Colonic mucosa (tissue), 4 donors: Measurements from ENCODE around the gene RNF150. TPM values are rescaled to one million over a fixed set of nuclear protein-coding genes. Genes with fewer than 3 reads are reported as not detected.

Source experiments
- DNase-seq: peaks from one replicate; pipeline ENCODE4 v3.0.0-alpha.2; 2020
- H3K27ac ChIP-seq: fragments of 200-600 bp; one replicate; pipeline ENCODE4 v1.8.0; 2021
- H3K27me3 ChIP-seq: fragments of 200-600 bp; one replicate; pipeline ENCODE4 v1.8.0; 2021
- H3K36me3 ChIP-seq: fragments of 200-600 bp; one replicate; pipeline ENCODE4 v1.8.0; 2021
- H3K4me1 ChIP-seq: fragments of 200-600 bp; one replicate; pipeline ENCODE4 v1.8.0; 2021; ENCODE audit warnings: mild to moderate bottlenecking
- H3K4me3 ChIP-seq: fragments of 200-600 bp; one replicate; pipeline ENCODE4 v1.8.0; 2021
- H3K9ac ChIP-seq, 2 donors: one replicate each; pipeline ENCODE4 v1.7.0; 2013; ENCODE audit warnings: control low read depth in 2 of 2, low read depth in 2 of 2, low read length in 2 of 2
- H3K9me3 ChIP-seq: fragments of 200-600 bp; one replicate; pipeline ENCODE4 v1.8.0; 2021
- CTCF ChIP-seq: fragments of 200-600 bp; IDR thresholded peaks from one replicate; pipeline ENCODE4 v1.8.0; 2022; ENCODE audit warnings: antibody characterized with exemption, mild to moderate bottlenecking
- intact Hi-C: fragments of 100-400 bp; cut with DNase I; formaldehyde crosslinking; loops from one replicate; pipeline ENCODE4 v1.14.1; 2022
- total RNA-seq, 2 donors: library from RNA; stranded (reverse); fragmentation: NEBNext Ultra II Directional in 1 of 2; extraction: Animal tissue kit (Norgen Biotek cat#: 25700) in 1 of 2; gene quantifications; one replicate each; pipeline ENCODE4 v1.2.1, GENCODE V29; 2021
- donor health status: healthy.
- donor health status: DM: no; HTN: no; CAD: no.
- donor health status: DM: no; HTN: no; CAD: no.

Gene RNF150
- total RNA-seq, 2 donors from 2014 or later, result 0.86 to 6.9 TPM

DNA sequence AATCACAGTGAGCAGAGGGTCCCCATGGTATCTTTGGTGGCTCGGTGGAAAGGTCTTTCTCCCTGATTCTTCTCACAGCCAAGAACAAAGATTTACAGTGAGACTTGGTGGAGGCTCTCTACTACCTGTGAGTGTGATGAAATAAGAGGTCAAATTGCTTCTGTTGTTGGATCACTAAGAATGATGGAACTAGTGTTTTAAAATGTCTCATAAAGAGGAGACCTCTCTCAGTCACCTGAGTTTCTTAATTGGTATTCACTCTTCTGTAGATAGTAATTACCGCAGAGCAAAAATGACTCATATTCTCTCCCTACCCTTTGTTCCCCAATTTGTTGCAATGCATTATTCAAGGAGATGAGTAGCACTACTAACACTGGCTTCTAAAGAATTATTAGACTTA lies 276.2 kb downstream of the RNF150 start:
- intact Hi-C loops, result no loop called here
- DNase-seq, result no peak
- Histone ChIP-seq H3K27me3 (no peaks in the 10 kb centered on the region), H3K4me3 (no peak overlapping the region), H3K9ac (no peak overlapping the region), H3K9me3 (no peaks in the 10 kb centered on the region), H3K4me1 (no peaks in the 10 kb centered on the region), H3K36me3 (no peaks in the 10 kb centered on the region), H3K27ac (no peak overlapping the region)
- TF ChIP-seq CTCF, result no peak

- DNase-seq, result no peak
- no peak for TF ChIP-seq CTCF
- Histone ChIP-seq H3K9me3 (no peaks in the 10 kb centered on the region), H3K36me3 (no peaks in the 10 kb centered on the region), H3K4me1 (no peaks in the 10 kb centered on the region), H3K27ac (no peak overlapping the region), H3K9ac (no peak overlapping the region), H3K4me3 (no peak overlapping the region), H3K27me3 (no peaks in the 10 kb centered on the region)
- intact Hi-C loops, result no loop called here
These were observed 276.6 kb downstream of the RNF150 start for GRCh38 chr4:140856621-140857062.

DNA sequence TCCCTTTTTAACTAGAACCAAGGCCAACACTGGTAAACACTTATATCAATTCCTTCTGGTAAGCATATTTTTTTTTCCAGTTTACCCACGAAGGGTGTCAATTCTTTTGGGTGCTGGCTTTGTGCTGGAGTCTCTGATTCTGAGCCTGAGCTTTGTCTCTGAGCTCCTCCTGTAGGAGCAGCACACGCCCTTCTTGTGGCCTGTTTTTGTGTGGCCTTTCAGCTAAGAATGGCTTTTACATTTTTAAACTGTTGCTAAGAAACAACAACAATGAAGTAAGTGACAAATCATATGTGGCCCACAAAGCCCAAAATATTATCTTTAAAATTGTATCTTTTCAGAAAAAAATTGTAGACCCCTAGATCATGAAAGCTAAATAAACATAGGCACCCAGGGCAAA lies 279.1 kb downstream of the RNF150 start:
- no peak for DNase-seq
- Histone ChIP-seq H3K4me1 (no peaks in the 10 kb centered on the region), H3K36me3 (no peaks in the 10 kb centered on the region), H3K9me3 (no peaks in the 10 kb centered on the region), H3K27ac (no peak overlapping the region), H3K9ac (no peak overlapping the region), H3K4me3 (no peak overlapping the region), H3K27me3 (no peaks in the 10 kb centered on the region)
- intact Hi-C loops, result loop anchor here (5.0 kb wide), 1 partner anchor 257 kb away; no protein-coding TSS in a partner anchor
- TF ChIP-seq CTCF, result no peak

- DNase-seq, result no peak
- no peaks in the 10 kb centered on the region for H3K36me3 ChIP-seq
- H3K27ac ChIP-seq, result no peak overlapping the region
- intact Hi-C loops, result loop anchor here (5.0 kb wide), 1 partner anchor 255 kb away; no protein-coding TSS in a partner anchor
- no peaks in the 10 kb centered on the region for H3K4me1 ChIP-seq
- no peaks in the 10 kb centered on the region for H3K27me3 ChIP-seq
- no peak overlapping the region for H3K9ac ChIP-seq
- TF ChIP-seq CTCF, result no peak
- H3K9me3 ChIP-seq, result no peaks in the 10 kb centered on the region
- H3K4me3 ChIP-seq, result no peak overlapping the region
These were observed 281.5 kb downstream of the RNF150 start for GRCh38 chr4:140851804-140852203.

- Histone ChIP-seq H3K4me1 (no peaks in the 10 kb centered on the region), H3K4me3 (no peak overlapping the region), H3K36me3 (no peaks in the 10 kb centered on the region), H3K9me3 (no peaks in the 10 kb centered on the region), H3K9ac (no peak overlapping the region), H3K27ac (no peak overlapping the region), H3K27me3 (no peaks in the 10 kb centered on the region)
- peak; percentile 65 for DNase-seq
- intact Hi-C loops, result loop anchor here (5.0 kb wide), 1 partner anchor 254 kb away; no protein-coding TSS in a partner anchor
- TF ChIP-seq CTCF, result peak; percentile 67
These were observed 282.1 kb downstream of the RNF150 start for GRCh38 chr4:140851032-140851636.
